ENCODE data around the gene ATRNL1.
A peak's percentile ranks its signal among the peaks of the same experiment; 100 is the strongest.
"Not testable (repeated sequence)": the region's sequence is repeated elsewhere in the genome, so short reads cannot be mapped to it uniquely, and the experiment has no call there.

ATRNL1 gene

DNA sequence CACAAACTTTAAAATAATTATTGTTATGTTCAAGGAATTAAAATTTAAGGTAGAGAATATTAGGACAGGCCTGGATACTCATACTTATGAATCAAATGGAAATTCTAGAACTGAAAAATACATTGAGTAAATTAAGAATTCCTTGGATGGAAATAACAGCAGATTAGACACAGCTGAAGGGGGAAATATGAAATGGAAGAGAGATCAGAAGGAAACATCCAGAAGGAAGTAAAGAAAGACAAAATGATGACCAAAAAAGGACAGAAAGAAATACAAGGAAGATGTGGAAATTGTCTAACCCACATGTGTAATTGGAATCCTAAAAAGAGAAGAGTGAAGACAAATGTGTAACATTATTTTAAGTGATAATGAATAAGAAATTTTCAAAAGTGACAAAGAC, 128.9 kb downstream of the ATRNL1 start:
- no peak for DNase-seq

GRCh38 chr10:115239761-115240160, 146.6 kb downstream of the ATRNL1 start:
- no peak for DNase-seq

DNA sequence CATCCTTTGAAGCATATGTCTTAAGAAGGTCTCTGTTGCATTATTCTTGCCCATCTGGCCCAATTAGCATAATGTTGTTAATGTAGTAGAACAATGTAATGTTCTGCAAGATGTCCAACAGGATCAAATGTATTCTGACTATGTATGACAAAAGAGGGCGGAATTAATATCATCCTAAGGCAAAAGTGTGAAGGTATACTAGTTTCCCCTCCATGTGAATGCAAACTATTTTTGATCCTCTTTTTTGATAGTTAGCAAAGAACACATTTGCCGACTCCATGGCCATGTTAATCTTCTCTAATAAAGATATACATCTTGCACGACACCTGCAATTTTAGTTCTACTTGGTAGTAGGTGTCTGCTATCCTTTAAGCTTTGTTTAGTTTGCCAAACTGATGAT, 157.6 kb downstream of the ATRNL1 start:
- DNase-seq, result no peak

DNA sequence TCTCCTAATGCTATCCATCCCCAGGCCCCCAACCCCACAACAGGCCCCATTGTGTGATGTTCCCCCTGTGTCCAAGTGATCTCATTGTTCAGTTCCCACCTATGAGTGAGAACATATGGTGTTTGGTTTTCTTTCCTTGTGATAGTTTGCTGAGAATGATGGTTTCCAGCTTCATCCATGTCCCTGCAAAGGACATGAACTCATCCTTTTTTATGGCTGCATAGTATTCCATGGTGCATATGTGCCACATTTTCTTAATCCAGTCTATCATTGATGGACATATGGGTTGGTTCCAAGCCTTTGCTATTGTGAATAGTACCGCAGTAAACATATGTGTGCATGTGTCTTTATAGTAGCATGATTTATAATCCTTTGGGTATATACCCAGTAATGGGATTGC, 160.6 kb downstream of the ATRNL1 start:
- DNase-seq, result not testable (repeated sequence)

DNA sequence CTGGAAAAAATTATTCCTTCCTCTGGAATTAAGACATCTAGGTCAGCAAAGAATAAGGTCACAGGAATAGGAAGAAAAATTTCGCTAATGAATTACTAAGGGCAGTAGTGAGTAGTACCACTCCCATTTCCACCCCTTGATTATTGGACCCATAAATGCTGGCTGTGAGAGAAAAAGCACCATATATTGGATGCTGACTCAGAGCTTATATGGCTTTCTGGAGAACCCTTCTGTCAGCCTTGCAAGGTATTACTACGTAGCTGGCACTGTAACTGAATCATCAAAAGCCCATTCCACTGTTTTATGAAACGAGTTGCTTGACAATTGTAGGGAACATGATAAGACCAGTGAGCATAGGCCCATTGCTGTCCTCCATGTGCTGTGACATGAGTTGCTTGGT, 179.3 kb downstream of the ATRNL1 start:
- DNase-seq, result no peak

- DNase-seq, result no peak
Measured at GRCh38 chr10:115278294-115278693, 185.1 kb downstream of the ATRNL1 start.

- DNase-seq, result no peak
Measured at GRCh38 chr10:115295213-115295805, 202.1 kb downstream of the ATRNL1 start.

DNA sequence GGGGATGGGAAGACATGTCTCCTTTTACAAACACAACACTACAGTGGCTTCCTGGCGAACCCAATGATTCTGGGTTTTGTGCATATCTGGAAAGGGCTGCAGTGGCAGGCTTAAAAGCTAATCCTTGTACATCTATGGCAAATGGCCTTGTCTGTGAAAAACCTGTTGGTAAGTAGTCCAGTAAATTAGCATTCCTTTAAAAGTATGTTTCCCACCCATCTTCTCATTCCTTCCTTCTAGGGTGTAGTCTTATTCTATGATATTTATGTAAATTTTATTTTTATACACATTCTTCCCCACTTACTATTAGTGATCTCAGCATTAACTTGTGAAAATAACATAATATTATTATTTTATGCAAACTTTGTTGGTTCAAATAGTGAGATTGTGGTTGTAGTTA, 206.9 kb downstream of the ATRNL1 start:
- DNase-seq, result no peak

- not testable (repeated sequence) for DNase-seq
Measured at GRCh38 chr10:115319669-115320068, 226.5 kb downstream of the ATRNL1 start.

DNA sequence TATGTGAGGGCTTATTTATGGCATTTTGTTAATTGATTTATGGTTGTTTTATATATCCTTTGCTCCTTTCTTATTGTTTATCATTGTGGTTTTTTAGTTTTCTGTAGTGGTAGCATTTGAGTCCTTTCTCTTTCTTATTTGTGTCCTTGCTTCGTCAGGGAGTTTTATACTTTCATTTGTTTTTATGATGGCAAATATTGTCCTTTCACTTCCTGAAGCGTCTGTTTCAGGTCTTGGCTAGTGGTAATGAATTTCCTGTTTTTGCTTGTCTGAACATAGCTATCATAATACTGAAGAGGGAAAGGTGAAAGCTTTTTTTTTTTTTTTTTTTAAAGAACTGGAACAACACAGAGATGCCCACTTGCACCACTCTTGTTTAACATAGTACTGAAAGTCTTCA, 228.2 kb downstream of the ATRNL1 start:
- DNase-seq, result no peak

DNA sequence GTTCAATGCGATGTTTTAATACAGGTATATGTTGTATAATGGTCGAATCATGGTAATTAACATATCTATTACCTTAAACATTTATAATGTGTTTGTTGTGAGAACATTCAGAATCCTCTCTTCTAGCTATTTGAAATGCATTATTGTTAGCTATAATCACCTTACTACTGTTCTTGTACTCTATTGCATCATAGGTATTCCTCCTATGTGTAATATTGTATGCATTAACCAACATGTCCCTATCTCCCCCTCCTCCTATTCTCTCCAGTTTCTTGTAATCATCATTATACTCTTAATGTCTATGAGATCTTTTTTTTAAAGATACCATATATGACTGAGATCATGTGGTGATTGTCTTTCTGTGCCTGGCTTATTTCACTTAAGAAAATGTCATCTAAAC, 235.2 kb downstream of the ATRNL1 start:
- no peak for DNase-seq

- DNase-seq, result no peak
Measured at GRCh38 chr10:115335366-115335765, 242.2 kb downstream of the ATRNL1 start.

GRCh38 chr10:115355162-115355760, 262.1 kb downstream of the ATRNL1 start:
- DNase-seq, result peak; percentile 39

- not testable (repeated sequence) for DNase-seq
Measured at GRCh38 chr10:115367920-115368319, 274.8 kb downstream of the ATRNL1 start.

- no peak for DNase-seq
Measured at GRCh38 chr10:115379064-115379463, 285.9 kb downstream of the ATRNL1 start.

DNA sequence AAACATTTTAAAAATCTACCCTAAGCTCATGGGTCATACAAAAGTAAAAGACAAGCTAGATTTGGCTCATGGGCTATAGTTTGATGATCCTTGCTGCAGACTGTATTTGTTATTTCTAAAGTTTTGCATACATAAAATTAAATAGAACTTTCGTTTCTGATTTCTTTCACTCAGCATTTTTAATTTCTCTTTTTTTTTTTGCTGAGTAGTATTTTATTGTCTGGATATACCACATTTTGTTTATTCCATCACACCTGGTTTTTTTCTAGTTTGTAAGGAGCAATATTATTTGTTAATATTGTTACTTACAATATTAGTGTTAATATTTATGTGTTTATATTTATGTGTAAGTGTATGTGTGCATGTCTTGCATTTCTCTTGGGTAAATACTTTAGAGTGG, 291.5 kb downstream of the ATRNL1 start:
- no peak for DNase-seq

- DNase-seq, result no peak
Measured at GRCh38 chr10:115390607-115391006, 297.4 kb downstream of the ATRNL1 start.

- no peak for DNase-seq
Measured at GRCh38 chr10:115398026-115398425, 304.9 kb downstream of the ATRNL1 start.

DNA sequence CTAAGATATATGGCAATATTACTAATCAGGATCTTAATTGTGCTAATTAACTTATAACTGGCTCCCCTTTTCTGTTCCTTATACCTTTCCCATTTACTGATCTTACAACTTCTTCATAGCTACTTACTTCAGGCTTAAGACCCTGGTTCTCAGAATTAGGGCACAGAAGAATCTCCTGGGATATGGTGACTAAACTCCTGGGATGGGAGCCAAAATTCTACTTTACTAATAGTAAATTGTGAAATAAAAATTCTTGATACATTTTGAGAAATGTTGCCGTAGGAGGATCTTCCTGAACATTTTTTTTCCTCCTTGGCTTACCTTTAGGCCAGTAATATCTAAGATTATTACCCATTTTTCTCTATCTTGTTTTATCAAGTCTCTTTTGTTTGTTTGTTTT, 309.5 kb downstream of the ATRNL1 start:
- no peak for DNase-seq

DNA sequence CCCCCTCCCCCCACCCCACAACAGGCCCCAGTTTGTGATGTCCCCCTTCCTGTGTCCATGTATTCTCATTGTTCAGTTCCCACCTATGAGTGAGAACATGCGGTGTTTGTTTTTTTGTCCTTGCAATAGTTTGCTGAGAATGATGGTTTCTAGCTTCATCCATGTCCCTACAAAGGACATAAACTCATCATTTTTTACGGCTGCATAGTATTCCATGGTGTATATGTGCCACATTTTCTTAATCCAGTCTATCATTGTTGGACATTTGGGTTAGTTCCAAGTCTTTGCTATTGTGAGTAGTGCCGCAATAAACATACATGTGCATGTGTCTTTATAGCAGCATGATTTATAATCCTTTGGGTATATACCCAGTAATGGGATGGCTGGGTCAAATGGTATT, 312.7 kb downstream of the ATRNL1 start:
- not testable (repeated sequence) for DNase-seq

DNA sequence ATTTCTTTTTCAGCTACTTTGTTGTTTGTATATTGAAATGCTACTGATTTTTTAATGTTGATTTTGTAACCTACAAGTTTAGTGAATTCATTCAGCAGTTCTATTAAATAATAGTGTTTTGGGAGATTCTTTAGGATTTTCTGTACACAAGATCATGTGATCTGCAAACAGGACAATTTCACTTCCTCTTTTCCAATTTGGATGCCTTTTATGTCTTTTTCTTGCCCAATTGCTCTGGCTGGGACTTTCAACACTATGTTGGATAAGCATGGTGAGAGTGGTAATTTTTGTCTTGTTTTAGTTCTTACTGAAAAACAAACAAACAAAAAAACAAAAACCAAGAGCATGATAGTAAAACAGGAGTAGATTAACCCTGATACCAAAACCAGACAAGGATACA, 316.2 kb downstream of the ATRNL1 start:
- no peak for DNase-seq

GRCh38 chr10:115417585-115418265, 324.6 kb downstream of the ATRNL1 start:
- no peak for DNase-seq

- DNase-seq, result no peak
Measured at GRCh38 chr10:115422624-115423023, 329.5 kb downstream of the ATRNL1 start.

DNA sequence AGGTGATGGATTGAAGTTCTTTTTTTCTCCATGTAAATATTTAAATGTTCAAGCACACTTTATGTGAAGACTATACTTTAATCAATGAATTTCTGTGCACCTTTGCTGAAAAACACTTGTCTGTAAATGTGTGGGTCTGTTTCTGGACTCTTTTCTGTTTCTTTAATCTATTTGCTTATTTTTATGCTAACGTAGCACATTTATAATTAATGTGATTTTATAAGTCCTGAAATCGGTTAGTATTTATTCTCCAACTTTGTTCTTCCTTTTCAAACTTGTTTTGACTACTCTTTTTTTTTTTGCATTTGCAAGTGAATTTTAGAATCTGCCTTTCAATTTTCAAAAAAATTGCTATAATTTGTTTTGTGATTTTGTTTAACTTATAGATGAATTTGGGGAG, 334.4 kb downstream of the ATRNL1 start:
- no peak for DNase-seq

Measured in NCI-H1105 (cell line).